Pancreas (tissue), 10 donors: ENCODE results near the gene NODAL. TPM values are rescaled to one million over a fixed set of nuclear protein-coding genes. Genes with fewer than 3 reads are reported as not detected.

Source experiments
- ATAC-seq, 4 donors: fragments of 200-7000 bp; cut with Tn5 transposase; one replicate each; pipeline versions ENCODE4 v1.8.0 to v1.9.1; 2020; ENCODE audit warnings: mild to moderate bottlenecking in 4 of 4, moderate library complexity in 4 of 4
- DNase-seq, 6 donors: peaks; one replicate each; pipeline ENCODE4 v3.0.0-alpha.2; 2020
- FAIRE-seq: peaks from 2 replicates; lab custom pipeline; 2012; peaks lifted over from hg19 to GRCh38; lab: Jason Lieb, UNC
- H3K27ac ChIP-seq, 4 donors: fragments of 200-600 bp; sonication (generic); 1 replicate in 3 of 4; 2 replicates in 1 of 4; pipeline versions ENCODE4 v1.5.0 to v1.8.0; 2020
- H3K27me3 ChIP-seq, 4 donors: fragments of 200-600 bp; one replicate each; pipeline ENCODE4 v1.8.0; 2021
- H3K36me3 ChIP-seq, 3 donors: fragments of 200-600 bp; sonication (generic) in 1 of 3; one replicate each; pipeline versions ENCODE4 v1.5.0 to v1.8.0; 2020 to 2021
- H3K4me1 ChIP-seq, 3 donors: fragments of 200-600 bp; one replicate each; pipeline ENCODE4 v1.8.0; 2021
- H3K4me3 ChIP-seq, 4 donors: fragments of 200-600 bp; sonication (generic) in 2 of 4; one replicate each; pipeline versions ENCODE4 v1.5.0 to v1.8.0; 2020 to 2021
- H3K9me3 ChIP-seq, 4 donors: fragments of 200-600 bp; one replicate each; pipeline ENCODE4 v1.8.0; 2021
- WGBS, 2 donors: extraction: QIAGEN DNeasy Blood & Tissue Kit; methylation state at CpG; one replicate each; pipeline ENCODE4 v1.1.7; 2013; 5-methylcytosine and 5-hydroxymethylcytosine counted together
- intact Hi-C, 3 donors: fragments of 100-400 bp; cut with DNase I; formaldehyde crosslinking; loops; one replicate each; pipeline versions ENCODE4 v1.11.1 to v1.14.2; 2022
- polyA plus RNA-seq, 2 donors: library from polyadenylated mRNA; stranded (reverse); fragments of 200-250 nt; gene quantifications; one replicate each; pipeline ENCODE4 v1.2.3, GENCODE V29; 2013
- total RNA-seq, 6 donors: library from RNA; stranded (reverse); fragmentation: NEBNext Ultra II Directional in 4 of 6; extraction: Animal tissue kit (Norgen Biotek cat#: 25700) in 4 of 6; gene quantifications; one replicate each; pipeline versions ENCODE4 v1.2.1 to v1.2.4, GENCODE V29; 2021 to 2023
- TF ChIP-seq, protein P1 (sequence below), 4 donors: fragments of 200-600 bp; sonication (generic) in 3 of 4; IDR thresholded peaks; one replicate each; pipeline versions ENCODE4 v1.5.0 to v1.8.0; 2021; ENCODE audit warnings: antibody characterized with exemption in 4 of 4
- donor health status: healthy with polysubstance abuse.
- donor health status: DM: no; HTN: no; CAD: no; lungs with moderate emphysema.
- donor health status: DM: no; HTN: no; CAD: no.
- donor health status: control.
- donor health status: control.
- donor health status: Bipolar disorder and iron deficiency.
- donor health status: DM: yes; HTN: yes; CAD: no.
- donor health status: DM: no; HTN: no; CAD: no.
- donor health status: DM: no; HTN: no; CAD: no.
- donor health status: DM: yes; HTN: yes; CAD: no.

Gene NODAL
- total and polyA plus RNA-seq, 8 donors = not detected

GRCh38 chr10:70430493-70431445, 10.7 kb downstream of the NODAL start:
- H3K4me1 ChIP-seq = peaks cover 5 to 6% (median 5%) of the 10 kb centered on the region in 3 donors
- no peaks in the 10 kb centered on the region for H3K27me3 ChIP-seq
- TF ChIP-seq, protein P1, sequence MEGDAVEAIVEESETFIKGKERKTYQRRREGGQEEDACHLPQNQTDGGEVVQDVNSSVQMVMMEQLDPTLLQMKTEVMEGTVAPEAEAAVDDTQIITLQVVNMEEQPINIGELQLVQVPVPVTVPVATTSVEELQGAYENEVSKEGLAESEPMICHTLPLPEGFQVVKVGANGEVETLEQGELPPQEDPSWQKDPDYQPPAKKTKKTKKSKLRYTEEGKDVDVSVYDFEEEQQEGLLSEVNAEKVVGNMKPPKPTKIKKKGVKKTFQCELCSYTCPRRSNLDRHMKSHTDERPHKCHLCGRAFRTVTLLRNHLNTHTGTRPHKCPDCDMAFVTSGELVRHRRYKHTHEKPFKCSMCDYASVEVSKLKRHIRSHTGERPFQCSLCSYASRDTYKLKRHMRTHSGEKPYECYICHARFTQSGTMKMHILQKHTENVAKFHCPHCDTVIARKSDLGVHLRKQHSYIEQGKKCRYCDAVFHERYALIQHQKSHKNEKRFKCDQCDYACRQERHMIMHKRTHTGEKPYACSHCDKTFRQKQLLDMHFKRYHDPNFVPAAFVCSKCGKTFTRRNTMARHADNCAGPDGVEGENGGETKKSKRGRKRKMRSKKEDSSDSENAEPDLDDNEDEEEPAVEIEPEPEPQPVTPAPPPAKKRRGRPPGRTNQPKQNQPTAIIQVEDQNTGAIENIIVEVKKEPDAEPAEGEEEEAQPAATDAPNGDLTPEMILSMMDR (IDR thresholded peaks at IDR 0.05) = no peak
- H3K27ac ChIP-seq = peak overlapping the region in 1 of 4 donors; percentile 33
- no peak overlapping the region for H3K4me3 ChIP-seq
- FAIRE-seq = no peak
- H3K36me3 ChIP-seq = peaks cover 0 to 24% (median 0%) of the 10 kb centered on the region in 3 donors
- intact Hi-C loops = no loop called here
- WGBS, 2 donors = 44 to 49% methylated on average over 6 of the region's 6 CpGs
- peak; percentile 80 to 87 (median 84) for ATAC-seq
- DNase-seq = peak in 4 of 6 donors; percentile 34 to 52 (median 44)
- no peaks in the 10 kb centered on the region for H3K9me3 ChIP-seq

DNA sequence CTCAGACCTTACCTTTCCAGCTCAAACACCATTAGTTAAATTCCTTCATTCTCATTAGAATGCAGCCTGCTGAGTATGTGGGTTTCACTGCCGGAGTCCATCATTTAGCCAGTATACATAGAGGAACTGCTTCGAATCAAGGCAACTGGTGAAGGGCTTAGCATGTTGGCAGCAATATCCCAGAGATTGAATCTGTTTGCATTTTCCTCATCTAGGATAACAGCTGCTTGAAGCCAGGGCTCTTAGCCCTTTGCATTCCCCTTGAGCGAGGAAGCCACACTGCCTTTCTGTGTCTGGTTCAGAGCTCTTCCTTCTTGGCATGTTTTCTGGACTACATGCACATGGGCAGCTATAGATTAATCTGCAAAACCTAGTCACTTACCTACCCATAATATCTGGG, 14.7 kb downstream of the NODAL start:
- TF ChIP-seq, protein P1 (IDR thresholded peaks at IDR 0.05) = no peak
- no peak for ATAC-seq
- Histone ChIP-seq H3K27ac (no peak overlapping the region), H3K27me3 (no peaks in the 10 kb centered on the region), H3K9me3 (no peaks in the 10 kb centered on the region), H3K4me3 (no peak overlapping the region), H3K4me1 (peaks cover 5 to 6% (median 5%) of the 10 kb centered on the region in 3 donors), H3K36me3 (peaks cover 7 to 54% (median 8%) of the 10 kb centered on the region in 3 donors)
- DNase-seq = no peak
- no peak for FAIRE-seq
- 86 to 92% methylated on average over 3 of the region's 3 CpGs for WGBS, 2 donors
- intact Hi-C loops = no loop called here

GRCh38 chr10:70425096-70425495, 16.4 kb downstream of the NODAL start:
- WGBS, 2 donors = 82 to 84% methylated on average over 3 of the region's 3 CpGs
- peaks cover 7 to 72% (median 10%) of the 10 kb centered on the region in 3 donors for H3K36me3 ChIP-seq

GRCh38 chr10:70424320-70424719, 17.2 kb downstream of the NODAL start:
- TF ChIP-seq, protein P1 (IDR thresholded peaks at IDR 0.05) = no peak
- no peak for DNase-seq
- Histone ChIP-seq H3K27ac (no peak overlapping the region), H3K27me3 (no peaks in the 10 kb centered on the region), H3K36me3 (peaks cover 7 to 74% (median 10%) of the 10 kb centered on the region in 3 donors), H3K4me1 (no peaks in the 10 kb centered on the region), H3K9me3 (no peaks in the 10 kb centered on the region), H3K4me3 (no peak overlapping the region)
- WGBS, 2 donors = 90 to 94% methylated on average over 3 of the region's 3 CpGs
- intact Hi-C loops = no loop called here
- ATAC-seq = no peak
- no peak for FAIRE-seq

More at GRCh38 chr10:70425096-70425495, 16.4 kb downstream of the NODAL start:
- Histone ChIP-seq H3K4me3 (no peak overlapping the region), H3K4me1 (peaks cover 0 to 2% (median 0%) of the 10 kb centered on the region in 3 donors), H3K27ac (no peak overlapping the region), H3K9me3 (no peaks in the 10 kb centered on the region), H3K27me3 (no peaks in the 10 kb centered on the region)
- intact Hi-C loops = no loop called here
- TF ChIP-seq, protein P1 (IDR thresholded peaks at IDR 0.05) = no peak
- FAIRE-seq (no peak), ATAC-seq (no peak), DNase-seq (no peak)
